NCI-H187 (cell line): Measurements from ENCODE around the gene ANKFY1.

Experiments used
- DNase-seq, 2 experiments: peaks; one replicate each; lab custom pipeline; 2025; lab: John Stamatoyannopoulos, UW

The ANKFY1 gene

GRCh38 chr17:4119299-4119698, 144.5 kb downstream of the ANKFY1 start:
- no peak for DNase-seq

- DNase-seq, result no peak
Measured at GRCh38 chr17:4118015-4118743, 145.6 kb downstream of the ANKFY1 start.

GRCh38 chr17:4116516-4116915, 147.3 kb downstream of the ANKFY1 start:
- no peak for DNase-seq
